ENCODE data around the gene CCT4. TPM values are rescaled to one million over a fixed set of nuclear protein-coding genes. Genes with fewer than 3 reads are reported as not detected.
"Not testable (repeated sequence)": the region's sequence is repeated elsewhere in the genome, so short reads cannot be mapped to it uniquely, and the experiment has no call there.

The CCT4 gene
- total RNA-seq, 2 donors from 2014 or later, result 50.4 to 60.5 TPM

DNA sequence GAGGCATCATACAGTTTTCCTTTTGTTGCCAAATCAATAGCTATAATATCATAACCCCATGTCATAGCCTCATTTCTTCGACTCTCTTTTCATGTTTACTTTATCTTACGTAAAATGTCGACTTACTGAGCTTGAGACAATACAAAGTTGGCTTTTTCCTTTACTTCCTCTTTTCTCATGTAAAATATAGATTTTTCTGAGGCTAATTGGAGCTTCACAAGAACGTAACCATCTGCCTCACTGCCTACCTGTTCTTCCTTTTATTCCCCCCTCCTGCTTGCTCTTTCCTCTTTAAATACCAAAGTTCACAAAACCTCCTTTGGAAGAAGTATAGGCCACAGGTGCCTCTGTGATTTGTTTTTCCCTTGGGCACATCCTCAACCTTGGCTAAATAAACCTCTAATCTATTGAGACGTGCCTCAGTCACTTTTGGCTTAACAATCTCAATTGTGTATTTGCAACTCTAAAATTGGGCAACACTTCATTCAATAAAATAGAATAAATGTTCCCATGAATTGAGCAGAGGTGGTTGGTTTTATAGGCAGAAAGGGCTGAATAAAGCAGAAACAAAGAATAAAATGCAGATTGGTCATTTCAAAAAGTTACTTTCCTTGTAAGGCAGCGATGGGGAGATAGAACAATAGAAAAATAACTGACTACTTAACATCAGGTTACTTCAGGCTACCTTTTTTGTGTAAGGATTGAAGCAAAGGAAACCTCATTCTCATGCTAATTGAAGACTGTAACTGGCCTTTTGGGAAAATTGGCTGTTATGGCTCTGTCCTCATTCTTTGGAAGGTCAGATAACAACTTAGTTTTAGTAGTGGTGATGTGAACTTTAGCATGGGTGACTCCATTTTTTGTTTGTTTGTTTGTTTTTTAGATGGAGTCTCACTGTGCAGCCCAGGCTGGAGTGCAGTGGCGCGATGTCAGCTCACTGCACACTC lies 38.3 kb upstream of the CCT4 start:
- DNase-seq (ENCODE audit: low spot score) (no peak), ATAC-seq (ENCODE audit: insufficient number of reproducible peaks, low FRiP score, low read depth) (no peak)
- Histone ChIP-seq H3K36me3 (no peaks in the 10 kb centered on the region), H3K27me3 (replicated peaks; ENCODE audit: insufficient read depth) (no peaks in the 10 kb centered on the region), H3K27ac (no peak overlapping the region), H3K9me3 (no peaks in the 10 kb centered on the region), H3K4me1 (ENCODE audit: control insufficient read depth in 1 of 2, low read depth in 2 of 2) (peaks cover 0 to 9% of the 10 kb centered on the region in 2 donors), H3K4me3 (no peak overlapping the region)
- TF ChIP-seq, protein P1, sequence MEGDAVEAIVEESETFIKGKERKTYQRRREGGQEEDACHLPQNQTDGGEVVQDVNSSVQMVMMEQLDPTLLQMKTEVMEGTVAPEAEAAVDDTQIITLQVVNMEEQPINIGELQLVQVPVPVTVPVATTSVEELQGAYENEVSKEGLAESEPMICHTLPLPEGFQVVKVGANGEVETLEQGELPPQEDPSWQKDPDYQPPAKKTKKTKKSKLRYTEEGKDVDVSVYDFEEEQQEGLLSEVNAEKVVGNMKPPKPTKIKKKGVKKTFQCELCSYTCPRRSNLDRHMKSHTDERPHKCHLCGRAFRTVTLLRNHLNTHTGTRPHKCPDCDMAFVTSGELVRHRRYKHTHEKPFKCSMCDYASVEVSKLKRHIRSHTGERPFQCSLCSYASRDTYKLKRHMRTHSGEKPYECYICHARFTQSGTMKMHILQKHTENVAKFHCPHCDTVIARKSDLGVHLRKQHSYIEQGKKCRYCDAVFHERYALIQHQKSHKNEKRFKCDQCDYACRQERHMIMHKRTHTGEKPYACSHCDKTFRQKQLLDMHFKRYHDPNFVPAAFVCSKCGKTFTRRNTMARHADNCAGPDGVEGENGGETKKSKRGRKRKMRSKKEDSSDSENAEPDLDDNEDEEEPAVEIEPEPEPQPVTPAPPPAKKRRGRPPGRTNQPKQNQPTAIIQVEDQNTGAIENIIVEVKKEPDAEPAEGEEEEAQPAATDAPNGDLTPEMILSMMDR (IDR thresholded peaks at IDR 0.05), result no peak

DNA sequence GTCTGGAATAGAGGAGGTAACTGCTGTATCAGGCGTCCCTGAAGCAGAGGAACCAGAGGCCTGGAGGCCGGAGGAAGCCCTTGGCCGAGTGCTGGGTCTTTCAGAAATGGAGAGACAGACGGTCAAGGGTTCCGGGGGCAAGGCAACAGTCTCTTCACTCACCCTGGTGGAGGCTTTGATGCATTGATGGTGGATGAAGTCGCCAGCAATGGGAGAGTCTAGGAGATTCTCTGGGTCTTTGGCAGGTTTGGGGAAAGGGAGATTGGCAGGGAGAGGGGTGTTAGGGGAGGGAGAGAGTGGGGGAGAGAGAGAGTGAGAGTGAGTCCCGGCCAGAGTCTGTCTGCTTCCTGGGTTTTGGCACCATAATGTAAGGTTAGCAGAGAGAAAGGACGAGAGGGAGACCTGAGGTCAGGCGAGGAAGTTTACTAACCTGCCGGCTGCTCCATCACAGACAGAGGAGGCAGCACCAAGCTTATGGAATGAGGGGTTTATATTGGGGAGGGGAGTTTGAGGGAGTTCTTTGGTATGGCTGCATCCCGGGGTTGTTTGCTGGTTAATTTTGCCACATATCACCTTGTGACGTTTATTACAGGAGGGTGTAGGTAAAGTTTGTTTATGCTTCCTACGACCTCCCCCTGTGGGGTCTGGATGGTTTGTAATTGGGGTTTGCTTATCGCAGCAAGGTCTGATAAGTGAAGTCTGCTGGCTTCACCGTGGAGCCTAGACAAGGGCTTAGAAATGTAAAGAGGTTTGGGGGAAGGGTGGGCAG lies 36.6 kb upstream of the CCT4 start:
- Histone ChIP-seq H3K27ac (no peak overlapping the region), H3K27me3 (replicated peaks; ENCODE audit: insufficient read depth) (no peaks in the 10 kb centered on the region), H3K4me1 (ENCODE audit: control insufficient read depth in 1 of 2, low read depth in 2 of 2) (peaks cover 4 to 20% of the 10 kb centered on the region in 2 donors), H3K36me3 (no peaks in the 10 kb centered on the region), H3K9me3 (no peaks in the 10 kb centered on the region), H3K4me3 (no peak overlapping the region)
- DNase-seq (ENCODE audit: low spot score), result no peak
- TF ChIP-seq, protein P1 (IDR thresholded peaks at IDR 0.05), result no peak
- no peak for ATAC-seq (ENCODE audit: insufficient number of reproducible peaks, low FRiP score, low read depth)

DNA sequence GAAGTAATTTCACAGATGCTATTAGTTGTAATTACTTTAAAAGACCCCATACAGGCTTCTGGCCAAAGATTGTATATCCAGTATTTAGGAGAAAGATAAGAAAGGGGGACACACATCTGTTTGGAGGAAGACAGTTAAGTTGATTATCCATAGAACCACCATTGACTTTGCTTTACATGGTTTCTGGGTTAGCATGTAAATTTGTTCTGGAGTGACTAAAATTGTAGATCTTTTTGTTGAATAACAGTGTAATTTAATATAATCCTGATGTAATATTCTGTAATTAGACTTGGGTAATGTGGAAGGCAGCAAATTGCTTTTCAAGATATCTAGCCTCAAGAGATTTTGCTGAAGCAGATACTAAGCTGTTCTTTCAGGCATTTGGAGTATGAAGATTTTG lies 34.3 kb upstream of the CCT4 start:
- Histone ChIP-seq H3K4me1 (ENCODE audit: control insufficient read depth in 1 of 2, low read depth in 2 of 2) (peaks cover 21 to 32% of the 10 kb centered on the region in 2 donors), H3K4me3 (no peak overlapping the region), H3K9me3 (no peaks in the 10 kb centered on the region), H3K27me3 (replicated peaks; ENCODE audit: insufficient read depth) (no peaks in the 10 kb centered on the region), H3K27ac (no peak overlapping the region), H3K36me3 (no peaks in the 10 kb centered on the region)
- TF ChIP-seq, protein P1 (IDR thresholded peaks at IDR 0.05), result no peak
- DNase-seq (ENCODE audit: low spot score) (no peak), ATAC-seq (ENCODE audit: insufficient number of reproducible peaks, low FRiP score, low read depth) (no peak)

DNA sequence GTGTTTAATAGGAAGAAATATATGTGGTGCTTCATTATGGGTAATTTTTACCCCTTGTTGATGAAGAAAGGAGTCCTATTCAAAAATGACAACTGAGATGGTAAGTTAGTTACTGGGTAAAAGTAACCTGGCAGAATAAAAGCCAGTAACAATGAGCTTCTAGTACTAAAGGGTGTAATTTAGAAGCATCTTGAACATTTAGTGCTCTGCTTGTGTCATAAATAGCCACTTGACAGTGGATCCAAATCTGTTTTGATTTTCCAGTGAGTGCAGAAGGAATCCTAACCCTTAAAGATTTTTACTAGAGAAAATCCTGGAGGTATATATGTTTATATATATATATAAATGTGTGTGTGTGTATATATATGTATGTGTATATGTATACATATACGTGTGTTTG lies 32.1 kb upstream of the CCT4 start:
- no peak for DNase-seq (ENCODE audit: low spot score)
- H3K27ac ChIP-seq, result peak overlapping the region in 1 of 2 donors; percentile 40

DNA sequence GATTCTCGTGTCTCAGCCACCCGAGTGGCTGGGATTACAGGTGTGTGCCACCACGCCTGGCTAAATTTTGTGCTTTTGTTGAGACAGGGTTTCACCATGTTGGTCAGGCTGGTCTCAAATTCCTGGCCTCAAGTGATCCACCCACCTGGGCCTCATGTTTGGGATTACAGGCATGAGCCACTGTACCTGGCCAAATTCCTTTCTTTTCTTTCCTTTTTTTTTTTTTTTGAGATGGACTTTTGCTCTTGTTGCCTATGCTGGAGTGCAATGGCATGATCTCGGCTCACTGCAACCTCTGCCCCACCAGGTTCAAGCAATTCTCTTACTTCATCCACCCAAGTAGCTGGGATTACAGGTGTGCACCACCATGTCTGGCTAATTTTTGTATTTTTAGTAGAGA lies 26.3 kb upstream of the CCT4 start:
- not testable (repeated sequence) for H3K9me3 ChIP-seq; DNase-seq (ENCODE audit: low spot score); ATAC-seq (ENCODE audit: insufficient number of reproducible peaks, low FRiP score, low read depth); H3K27ac ChIP-seq; H3K36me3 ChIP-seq; H3K27me3 ChIP-seq (replicated peaks; ENCODE audit: insufficient read depth); H3K4me3 ChIP-seq
- peaks cover 14 to 18% of the 10 kb centered on the region in 2 donors for H3K4me1 ChIP-seq (ENCODE audit: control insufficient read depth in 1 of 2, low read depth in 2 of 2)

More for the DNA sequence above, 32.1 kb upstream of the CCT4 start:
- H3K9me3 ChIP-seq, result no peaks in the 10 kb centered on the region
- TF ChIP-seq, protein P1 (IDR thresholded peaks at IDR 0.05), result no peak
- H3K4me1 ChIP-seq (ENCODE audit: control insufficient read depth in 1 of 2, low read depth in 2 of 2), result peaks cover 21 to 32% of the 10 kb centered on the region in 2 donors
- H3K27me3 ChIP-seq (replicated peaks; ENCODE audit: insufficient read depth), result no peaks in the 10 kb centered on the region
- no peaks in the 10 kb centered on the region for H3K36me3 ChIP-seq
- ATAC-seq (ENCODE audit: insufficient number of reproducible peaks, low FRiP score, low read depth), result no peak
- no peak overlapping the region for H3K4me3 ChIP-seq
